GM23338 (cell line): Measurements from ENCODE around the gene PHLDB2. TPM values are rescaled to one million over a fixed set of nuclear protein-coding genes. Genes with fewer than 3 reads are reported as not detected.

Experiments used
- ATAC-seq: fragments of 200-7000 bp; cut with Tn5 transposase; 3 replicates; pipeline ENCODE4 v1.9.1; 2020
- DNase-seq: peaks from one replicate; pipeline ENCODE4 v3.0.0-alpha.2; 2015; ENCODE audit warnings: low spot score
- H2AFZ ChIP-seq: fragments of 200-600 bp; sonication (generic); 2 replicates; pipeline ENCODE4 v1.8.0; 2016; ENCODE audit warnings: antibody characterized with exemption, mild to moderate bottlenecking, moderate library complexity
- H3F3A ChIP-seq: fragments of 200-600 bp; sonication (generic); replicated peaks from 2 replicates; pipeline ENCODE4 v1.8.0; 2017; ENCODE audit warnings: antibody characterized with exemption, mixed run types, low read depth
- H3K27ac ChIP-seq: fragments of 200-600 bp; sonication (generic); 2 replicates; pipeline ENCODE4 v1.6.1; 2016; ENCODE audit warnings: low read depth
- H3K27me3 ChIP-seq: fragments of 200-600 bp; sonication (generic); 2 replicates; pipeline ENCODE4 v1.8.0; 2016; ENCODE audit warnings: mild to moderate bottlenecking, mixed run types, moderate library complexity; ENCODE audit not compliant: insufficient read depth
- H3K36me3 ChIP-seq: fragments of 200-600 bp; sonication (generic); 2 replicates; pipeline ENCODE4 v1.8.0; 2016; ENCODE audit warnings: mild to moderate bottlenecking; ENCODE audit not compliant: insufficient read depth
- H3K4me1 ChIP-seq: fragments of 200-600 bp; sonication (generic); 2 replicates; pipeline ENCODE4 v1.8.0; 2016; ENCODE audit warnings: mild to moderate bottlenecking, moderate library complexity; ENCODE audit not compliant: insufficient read depth
- H3K4me2 ChIP-seq: fragments of 200-600 bp; sonication (generic); 2 replicates; pipeline ENCODE4 v1.7.1; 2017; ENCODE audit warnings: mixed run types
- H3K4me3 ChIP-seq: fragments of 200-600 bp; sonication (generic); 2 replicates; pipeline ENCODE4 v1.6.1; 2016; ENCODE audit warnings: mixed run types
- H3K79me2 ChIP-seq: fragments of 200-600 bp; sonication (generic); replicated peaks from 2 replicates; pipeline ENCODE4 v1.8.0; 2017; ENCODE audit warnings: mild to moderate bottlenecking; ENCODE audit not compliant: insufficient read depth
- H3K9me2 ChIP-seq: fragments of 200-600 bp; sonication (generic); 2 replicates; pipeline ENCODE4 v1.8.0; 2017; ENCODE audit not compliant: insufficient read depth
- H4K20me1 ChIP-seq: fragments of 200-600 bp; sonication (generic); replicated peaks from 2 replicates; pipeline ENCODE4 v1.8.0; 2017; ENCODE audit warnings: mild to moderate bottlenecking; ENCODE audit not compliant: insufficient read depth
- H3K27ac Mint-ChIP-seq: 2 replicates; pipeline ENCODE4 v1.8.0; 2020; ENCODE audit warnings: inconsistent platforms, mild to moderate bottlenecking, moderate library complexity, mixed read lengths
- H3K27me3 Mint-ChIP-seq: 3 replicates; pipeline ENCODE4 v1.8.0; 2022; ENCODE audit warnings: low read depth, mild to moderate bottlenecking, moderate library complexity, mixed read lengths, inconsistent platforms; ENCODE audit not compliant: insufficient read depth, poor library complexity
- H3K36me3 Mint-ChIP-seq: 3 replicates; pipeline ENCODE4 v1.8.0; 2021; ENCODE audit warnings: low read depth, mild to moderate bottlenecking, inconsistent platforms, moderate library complexity, mixed read lengths
- H3K4me1 Mint-ChIP-seq: 3 replicates; pipeline ENCODE4 v1.8.0; 2020; ENCODE audit warnings: mild to moderate bottlenecking, inconsistent platforms, mixed read lengths
- H3K4me3 Mint-ChIP-seq: 3 replicates; pipeline ENCODE4 v1.8.0; 2021; ENCODE audit warnings: moderate library complexity, mild to moderate bottlenecking, inconsistent platforms, mixed read lengths
- H3K9me3 Mint-ChIP-seq: 3 replicates; pipeline ENCODE4 v1.8.0; 2020; ENCODE audit warnings: moderate library complexity, mild to moderate bottlenecking, inconsistent platforms, mixed read lengths
- CREB1 ChIP-seq: fragments of 250-450 bp; sonication (Bioruptor Pico); IDR thresholded peaks from 2 replicates; pipeline ENCODE4 v1.5.0; 2020; ENCODE audit warnings: low read depth, mild to moderate bottlenecking, moderate library complexity
- ETS1 ChIP-seq: IDR thresholded peaks from 2 replicates; pipeline ENCODE4 v1.6.1; 2016; ENCODE audit warnings: antibody characterized with exemption
- EZH2 ChIP-seq: fragments of 200-600 bp; sonication (generic); IDR thresholded peaks from one replicate; pipeline ENCODE4 v1.8.0; 2017; ENCODE audit warnings: antibody characterized with exemption, mild to moderate bottlenecking, low read depth; ENCODE audit not compliant: unreplicated experiment
- EZH2phosphoT487 ChIP-seq: fragments of 200-600 bp; sonication (generic); IDR thresholded peaks from one replicate; pipeline ENCODE4 v1.8.1; 2018; ENCODE audit warnings: antibody characterized with exemption; ENCODE audit not compliant: unreplicated experiment
- NANOG ChIP-seq: IDR thresholded peaks from 2 replicates; pipeline ENCODE4 v1.6.1; 2016; ENCODE audit warnings: antibody characterized with exemption, borderline replicate concordance
- POLR2AphosphoS5 ChIP-seq: IDR thresholded peaks from 2 replicates; pipeline ENCODE4 v1.6.1; 2016; ENCODE audit warnings: antibody characterized with exemption, low read depth
- STAT1 ChIP-seq: IDR thresholded peaks from one replicate; pipeline ENCODE4 v1.6.1; 2016; ENCODE audit warnings: antibody characterized with exemption; ENCODE audit not compliant: unreplicated experiment
- ZNF114 ChIP-seq: fragments of 250-450 bp; sonication (Bioruptor Pico); IDR thresholded peaks from 2 replicates; pipeline ENCODE4 v1.5.0; 2020; ENCODE audit warnings: mild to moderate bottlenecking, moderate library complexity
- ZNF331 ChIP-seq: fragments of 250-450 bp; sonication (Bioruptor Pico); IDR thresholded peaks from 2 replicates; pipeline ENCODE4 v1.5.0; 2020; ENCODE audit warnings: low read depth, mild to moderate bottlenecking, moderate library complexity
- polyA plus RNA-seq: library from polyadenylated mRNA; unstranded; fragments of >200 nt; fragmentation: Nextera tagmentation; extraction: Ambion mirVana; gene quantifications from 2 replicates; pipeline ENCODE4 v1.2.1, GENCODE V29; 2016
- total RNA-seq: library from RNA; depleted of rRNA; stranded (reverse); fragments of >200 nt; shearing (Covaris generic); gene quantifications from 2 replicates; pipeline ENCODE4 v1.2.3, GENCODE V29; 2014
- TF ChIP-seq, protein P1 (sequence below): fragments of 250-450 bp; sonication (Bioruptor Pico); IDR thresholded peaks from 2 replicates; pipeline ENCODE4 v1.5.0; 2020; ENCODE audit warnings: mild to moderate bottlenecking, moderate library complexity

The PHLDB2 gene
- total and polyA plus RNA-seq, 2 experiments from 2014 or later: 19.5 to 33.7 TPM

DNA sequence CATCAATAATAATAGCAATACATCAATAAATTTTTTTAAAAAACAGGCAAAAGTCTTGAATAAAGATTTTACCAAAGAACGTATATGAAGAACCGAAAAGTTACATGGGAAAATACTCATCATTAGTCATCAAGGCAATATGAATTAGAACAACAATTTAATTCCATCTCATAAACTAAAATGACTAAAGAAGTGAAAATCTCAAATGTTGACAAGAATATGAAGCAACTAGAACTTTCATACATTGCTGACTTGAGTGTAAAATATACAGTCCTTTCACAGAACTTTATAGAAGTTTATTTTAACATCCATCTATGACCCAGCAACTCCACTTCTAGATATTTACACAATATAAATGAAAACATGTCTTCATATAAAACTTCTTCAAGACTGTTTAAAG lies 84.5 kb downstream of the PHLDB2 start:
- H3K36me3 ChIP-seq: peaks cover 12% of the 10 kb centered on the region
- H3K4me3 Mint-ChIP-seq: no peak overlapping the region
- H3F3A ChIP-seq: no peaks in the 10 kb centered on the region
- H3K4me3 ChIP-seq: no peak overlapping the region
- H4K20me1 ChIP-seq: no peaks in the 10 kb centered on the region
- no peak for DNase-seq
- H3K4me1 ChIP-seq: no peaks in the 10 kb centered on the region
- no peaks in the 10 kb centered on the region for H3K27me3 Mint-ChIP-seq
- ATAC-seq: no peak
- no peaks in the 10 kb centered on the region for H3K27me3 ChIP-seq
- H3K27ac Mint-ChIP-seq: no peak overlapping the region
- H3K36me3 Mint-ChIP-seq: peaks cover 10% of the 10 kb centered on the region; the same call in 1 of the 3 replicates
- no peak overlapping the region for H3K27ac ChIP-seq
- no peak for TF ChIP-seq STAT1
- TF ChIP-seq, protein P1, sequence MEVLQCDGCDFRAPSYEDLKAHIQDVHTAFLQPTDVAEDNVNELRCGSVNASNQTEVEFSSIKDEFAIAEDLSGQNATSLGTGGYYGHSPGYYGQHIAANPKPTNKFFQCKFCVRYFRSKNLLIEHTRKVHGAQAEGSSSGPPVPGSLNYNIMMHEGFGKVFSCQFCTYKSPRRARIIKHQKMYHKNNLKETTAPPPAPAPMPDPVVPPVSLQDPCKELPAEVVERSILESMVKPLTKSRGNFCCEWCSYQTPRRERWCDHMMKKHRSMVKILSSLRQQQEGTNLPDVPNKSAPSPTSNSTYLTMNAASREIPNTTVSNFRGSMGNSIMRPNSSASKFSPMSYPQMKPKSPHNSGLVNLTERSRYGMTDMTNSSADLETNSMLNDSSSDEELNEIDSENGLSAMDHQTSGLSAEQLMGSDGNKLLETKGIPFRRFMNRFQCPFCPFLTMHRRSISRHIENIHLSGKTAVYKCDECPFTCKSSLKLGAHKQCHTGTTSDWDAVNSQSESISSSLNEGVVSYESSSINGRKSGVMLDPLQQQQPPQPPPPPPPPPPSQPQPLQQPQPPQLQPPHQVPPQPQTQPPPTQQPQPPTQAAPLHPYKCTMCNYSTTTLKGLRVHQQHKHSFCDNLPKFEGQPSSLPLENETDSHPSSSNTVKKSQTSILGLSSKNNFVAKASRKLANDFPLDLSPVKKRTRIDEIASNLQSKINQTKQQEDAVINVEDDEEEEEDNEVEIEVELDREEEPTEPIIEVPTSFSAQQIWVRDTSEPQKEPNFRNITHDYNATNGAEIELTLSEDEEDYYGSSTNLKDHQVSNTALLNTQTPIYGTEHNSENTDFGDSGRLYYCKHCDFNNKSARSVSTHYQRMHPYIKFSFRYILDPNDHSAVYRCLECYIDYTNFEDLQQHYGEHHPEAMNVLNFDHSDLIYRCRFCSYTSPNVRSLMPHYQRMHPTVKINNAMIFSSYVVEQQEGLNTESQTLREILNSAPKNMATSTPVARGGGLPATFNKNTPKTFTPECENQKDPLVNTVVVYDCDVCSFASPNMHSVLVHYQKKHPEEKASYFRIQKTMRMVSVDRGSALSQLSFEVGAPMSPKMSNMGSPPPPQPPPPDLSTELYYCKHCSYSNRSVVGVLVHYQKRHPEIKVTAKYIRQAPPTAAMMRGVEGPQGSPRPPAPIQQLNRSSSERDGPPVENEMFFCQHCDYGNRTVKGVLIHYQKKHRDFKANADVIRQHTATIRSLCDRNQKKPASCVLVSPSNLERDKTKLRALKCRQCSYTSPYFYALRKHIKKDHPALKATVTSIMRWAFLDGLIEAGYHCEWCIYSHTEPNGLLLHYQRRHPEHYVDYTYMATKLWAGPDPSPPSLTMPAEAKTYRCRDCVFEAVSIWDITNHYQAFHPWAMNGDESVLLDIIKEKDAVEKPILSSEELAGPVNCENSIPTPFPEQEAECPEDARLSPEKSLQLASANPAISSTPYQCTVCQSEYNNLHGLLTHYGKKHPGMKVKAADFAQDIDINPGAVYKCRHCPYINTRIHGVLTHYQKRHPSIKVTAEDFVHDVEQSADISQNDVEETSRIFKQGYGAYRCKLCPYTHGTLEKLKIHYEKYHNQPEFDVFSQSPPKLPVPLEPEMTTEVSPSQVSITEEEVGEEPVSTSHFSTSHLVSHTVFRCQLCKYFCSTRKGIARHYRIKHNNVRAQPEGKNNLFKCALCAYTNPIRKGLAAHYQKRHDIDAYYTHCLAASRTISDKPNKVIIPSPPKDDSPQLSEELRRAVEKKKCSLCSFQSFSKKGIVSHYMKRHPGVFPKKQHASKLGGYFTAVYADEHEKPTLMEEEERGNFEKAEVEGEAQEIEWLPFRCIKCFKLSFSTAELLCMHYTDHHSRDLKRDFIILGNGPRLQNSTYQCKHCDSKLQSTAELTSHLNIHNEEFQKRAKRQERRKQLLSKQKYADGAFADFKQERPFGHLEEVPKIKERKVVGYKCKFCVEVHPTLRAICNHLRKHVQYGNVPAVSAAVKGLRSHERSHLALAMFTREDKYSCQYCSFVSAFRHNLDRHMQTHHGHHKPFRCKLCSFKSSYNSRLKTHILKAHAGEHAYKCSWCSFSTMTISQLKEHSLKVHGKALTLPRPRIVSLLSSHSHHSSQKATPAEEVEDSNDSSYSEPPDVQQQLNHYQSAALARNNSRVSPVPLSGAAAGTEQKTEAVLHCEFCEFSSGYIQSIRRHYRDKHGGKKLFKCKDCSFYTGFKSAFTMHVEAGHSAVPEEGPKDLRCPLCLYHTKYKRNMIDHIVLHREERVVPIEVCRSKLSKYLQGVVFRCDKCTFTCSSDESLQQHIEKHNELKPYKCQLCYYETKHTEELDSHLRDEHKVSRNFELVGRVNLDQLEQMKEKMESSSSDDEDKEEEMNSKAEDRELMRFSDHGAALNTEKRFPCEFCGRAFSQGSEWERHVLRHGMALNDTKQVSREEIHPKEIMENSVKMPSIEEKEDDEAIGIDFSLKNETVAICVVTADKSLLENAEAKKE (CRISPR knock-in tag): no peak
- TF ChIP-seq POLR2AphosphoS5: no peak
- no peak for TF ChIP-seq CREB1 (CRISPR knock-in tag)
- TF ChIP-seq EZH2phosphoT487: no peak
- H3K79me2 ChIP-seq: no peaks in the 10 kb centered on the region
- no peaks in the 10 kb centered on the region for H3K9me2 ChIP-seq
- no peak overlapping the region for H2AFZ ChIP-seq
- no peak overlapping the region for H3K4me2 ChIP-seq
- no peaks in the 10 kb centered on the region for H3K4me1 Mint-ChIP-seq
- H3K9me3 Mint-ChIP-seq: no peaks in the 10 kb centered on the region

- Mint-ChIP-seq H3K9me3 (no peaks in the 10 kb centered on the region), H3K36me3 (0 out of 3 replicates have a peak, but pooled peaks cover 6% of the 10 kb centered on the region), H3K27me3 (no peaks in the 10 kb centered on the region), H3K27ac (no peak overlapping the region), H3K4me1 (no peaks in the 10 kb centered on the region), H3K4me3 (no peak overlapping the region)
- Histone ChIP-seq H4K20me1 (no peaks in the 10 kb centered on the region), H3F3A (no peaks in the 10 kb centered on the region), H3K9me2 (no peaks in the 10 kb centered on the region), H3K4me2 (no peak overlapping the region), H3K4me3 (no peak overlapping the region), H3K4me1 (no peaks in the 10 kb centered on the region), H2AFZ (no peak overlapping the region), H3K27me3 (no peaks in the 10 kb centered on the region), H3K36me3 (peaks cover 12% of the 10 kb centered on the region), H3K79me2 (no peaks in the 10 kb centered on the region), H3K27ac (no peak overlapping the region)
- ATAC-seq (no peak), DNase-seq (no peak)
- TF ChIP-seq EZH2: no peak
- TF ChIP-seq STAT1: no peak
- no peak for TF ChIP-seq ZNF114 (CRISPR knock-in tag)
- no peak for TF ChIP-seq ETS1
- no peak for TF ChIP-seq POLR2AphosphoS5
- no peak for TF ChIP-seq NANOG
- no peak for TF ChIP-seq ZNF331 (CRISPR knock-in tag)
These were observed 85.3 kb downstream of the PHLDB2 start for GRCh38 chr3:111944372-111944771.
